ENCODE data around the gene NXPH2.

NXPH2 gene

DNA sequence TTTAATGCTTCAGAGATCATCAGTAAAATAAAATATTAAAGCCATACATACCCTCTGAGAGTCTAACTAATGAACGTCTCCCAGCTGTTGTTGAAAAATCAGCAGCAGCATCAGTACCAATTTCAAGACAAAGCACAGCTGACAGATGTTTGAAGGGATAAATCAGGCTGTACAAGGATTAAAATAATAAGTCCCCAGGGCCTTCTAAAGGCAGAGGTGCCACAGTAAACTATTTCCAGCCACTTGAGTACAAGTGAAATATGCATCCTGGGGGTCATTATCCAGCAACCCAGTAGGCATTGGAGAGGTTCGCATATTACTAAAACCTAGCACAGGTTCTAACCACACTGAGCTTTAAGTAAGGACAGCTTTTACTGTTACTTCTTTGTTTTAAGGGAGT lies 76.9 kb downstream of the NXPH2 start:
- Mint-ChIP-seq H3K36me3 (no peaks in the 10 kb centered on the region), H3K4me1 (no peaks in the 10 kb centered on the region), H3K9me3 (no peaks in the 10 kb centered on the region), H3K4me3 (no peak overlapping the region), H3K27ac (no peak overlapping the region), H3K27me3 (no peaks in the 10 kb centered on the region)

DNA sequence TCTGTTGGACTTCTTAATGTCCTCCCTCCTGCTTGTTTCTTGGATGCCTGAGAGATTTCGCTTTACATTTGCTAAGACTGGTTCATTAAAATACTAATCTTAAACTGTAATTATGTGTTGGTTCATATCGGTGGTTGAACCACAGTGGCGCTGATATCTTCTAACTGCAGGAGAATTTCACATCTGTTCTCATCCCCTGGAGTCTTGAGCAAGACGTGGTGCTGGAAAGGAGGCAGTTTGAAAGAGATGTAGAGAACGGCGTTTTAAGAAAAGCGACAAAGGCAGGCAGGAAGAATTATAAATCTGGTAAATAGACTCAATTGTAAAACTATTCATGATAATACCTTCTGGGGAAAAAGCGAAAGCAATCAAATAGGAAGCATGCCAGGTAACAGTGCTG lies 79.5 kb downstream of the NXPH2 start:
- H3K4me3 Mint-ChIP-seq: no peak overlapping the region
- no peak overlapping the region for H3K27ac Mint-ChIP-seq
- no peaks in the 10 kb centered on the region for H3K36me3 Mint-ChIP-seq
- H3K27me3 Mint-ChIP-seq: no peaks in the 10 kb centered on the region
- H3K9me3 Mint-ChIP-seq: no peaks in the 10 kb centered on the region
- H3K4me1 Mint-ChIP-seq: no peaks in the 10 kb centered on the region

DNA sequence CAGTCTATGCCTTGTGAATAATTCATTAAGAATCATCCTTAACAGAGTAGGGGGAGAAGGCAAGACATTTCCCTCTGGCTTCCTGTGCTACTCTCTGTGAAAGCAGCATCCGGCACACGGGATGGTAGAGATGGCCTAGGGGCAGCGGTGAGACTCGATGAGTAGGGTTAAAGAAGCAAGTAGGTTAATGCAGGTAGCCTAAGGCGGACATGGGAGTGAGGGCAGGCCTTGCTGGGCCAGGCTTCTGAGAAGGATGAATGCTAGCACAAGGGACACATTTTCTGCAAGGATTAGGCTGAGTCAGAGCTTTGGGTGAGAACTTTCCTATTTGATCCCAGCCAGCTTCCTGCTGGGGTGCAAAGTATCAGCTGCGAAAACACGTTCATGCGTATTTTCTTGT lies 80.8 kb downstream of the NXPH2 start:
- H3K27ac Mint-ChIP-seq: no peak overlapping the region
- H3K4me1 Mint-ChIP-seq: no peaks in the 10 kb centered on the region
- no peaks in the 10 kb centered on the region for H3K27me3 Mint-ChIP-seq
- no peaks in the 10 kb centered on the region for H3K36me3 Mint-ChIP-seq
- no peak overlapping the region for H3K4me3 Mint-ChIP-seq
- H3K9me3 Mint-ChIP-seq: no peaks in the 10 kb centered on the region

DNA sequence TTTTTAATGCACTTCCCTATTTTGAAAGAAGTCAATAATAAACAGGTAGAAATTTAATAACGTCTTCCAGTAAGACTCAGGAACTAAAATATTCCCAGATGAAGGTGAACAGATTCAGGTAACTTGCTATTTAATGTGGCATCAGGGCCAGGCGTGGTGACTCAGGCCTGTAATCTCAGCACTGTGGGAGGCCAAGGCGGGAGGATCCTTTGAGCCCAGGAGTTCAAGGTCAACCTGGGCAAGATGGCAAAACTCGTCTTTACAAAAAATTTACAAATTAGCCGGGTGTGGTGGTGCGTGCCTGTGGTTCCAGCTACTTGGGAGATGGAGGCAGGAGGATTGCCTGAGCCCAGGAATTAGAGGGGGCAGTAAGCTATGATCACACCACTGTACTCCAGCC lies 81.8 kb downstream of the NXPH2 start:
- H3K27me3 Mint-ChIP-seq: no peaks in the 10 kb centered on the region
- H3K4me1 Mint-ChIP-seq: no peaks in the 10 kb centered on the region
- H3K27ac Mint-ChIP-seq: no peak overlapping the region
- no peaks in the 10 kb centered on the region for H3K36me3 Mint-ChIP-seq
- H3K4me3 Mint-ChIP-seq: no peak overlapping the region
- no peaks in the 10 kb centered on the region for H3K9me3 Mint-ChIP-seq

- Mint-ChIP-seq H3K36me3 (no peaks in the 10 kb centered on the region), H3K4me3 (no peak overlapping the region), H3K27me3 (no peaks in the 10 kb centered on the region), H3K27ac (no peak overlapping the region), H3K9me3 (no peaks in the 10 kb centered on the region), H3K4me1 (peaks cover 10% of the 10 kb centered on the region)
These were observed 88.5 kb downstream of the NXPH2 start for GRCh38 chr2:138691667-138692066.

DNA sequence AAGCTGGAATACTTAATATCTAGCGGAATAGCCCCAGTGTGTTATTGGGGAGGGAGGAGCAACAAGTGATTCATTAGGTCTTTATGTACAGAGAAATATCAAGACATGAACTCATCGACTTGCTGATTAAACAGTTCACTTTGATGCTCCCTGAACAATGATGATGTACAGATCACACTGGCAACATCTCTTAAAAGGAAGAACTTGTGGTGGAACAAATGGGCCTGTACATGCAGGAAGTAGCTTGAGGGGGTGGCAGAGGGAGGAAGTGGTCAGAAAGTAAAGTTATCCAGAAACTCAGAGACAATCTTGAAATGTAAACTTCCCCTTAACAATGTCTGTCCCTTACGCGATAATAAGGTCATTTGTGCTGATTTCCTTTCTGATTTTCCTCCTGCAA lies 90.5 kb downstream of the NXPH2 start:
- Mint-ChIP-seq H3K27me3 (no peaks in the 10 kb centered on the region), H3K9me3 (no peaks in the 10 kb centered on the region), H3K36me3 (no peaks in the 10 kb centered on the region), H3K4me1 (peaks cover 10% of the 10 kb centered on the region), H3K4me3 (no peak overlapping the region), H3K27ac (no peak overlapping the region)

DNA sequence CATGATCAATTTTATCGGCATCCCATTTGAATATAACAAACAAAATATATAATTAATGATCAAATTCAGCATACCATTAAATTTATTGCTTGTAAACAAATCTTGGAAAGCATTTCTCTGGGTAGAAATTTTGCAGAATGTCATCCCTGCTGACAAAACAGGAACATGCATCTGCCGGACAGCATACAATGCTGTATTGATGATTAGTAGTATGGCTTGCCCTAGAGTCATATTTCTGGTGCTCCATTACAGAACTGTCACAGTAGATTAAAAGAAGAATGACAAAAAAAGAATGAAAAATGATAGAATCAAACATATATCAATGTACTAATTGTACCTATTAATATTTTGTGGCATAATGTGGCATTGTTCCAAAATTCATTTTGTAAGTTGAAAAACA lies 98.0 kb downstream of the NXPH2 start:
- Mint-ChIP-seq H3K27me3 (peaks cover 5% of the 10 kb centered on the region), H3K4me3 (no peak overlapping the region), H3K27ac (no peak overlapping the region), H3K4me1 (no peaks in the 10 kb centered on the region), H3K9me3 (no peaks in the 10 kb centered on the region), H3K36me3 (no peaks in the 10 kb centered on the region)

GRCh38 chr2:138677221-138677620 lies 103.0 kb downstream of the NXPH2 start:
- Mint-ChIP-seq H3K27me3 (peaks cover 5% of the 10 kb centered on the region), H3K9me3 (no peaks in the 10 kb centered on the region), H3K4me3 (no peak overlapping the region), H3K4me1 (no peaks in the 10 kb centered on the region), H3K27ac (no peak overlapping the region), H3K36me3 (no peaks in the 10 kb centered on the region)

DNA sequence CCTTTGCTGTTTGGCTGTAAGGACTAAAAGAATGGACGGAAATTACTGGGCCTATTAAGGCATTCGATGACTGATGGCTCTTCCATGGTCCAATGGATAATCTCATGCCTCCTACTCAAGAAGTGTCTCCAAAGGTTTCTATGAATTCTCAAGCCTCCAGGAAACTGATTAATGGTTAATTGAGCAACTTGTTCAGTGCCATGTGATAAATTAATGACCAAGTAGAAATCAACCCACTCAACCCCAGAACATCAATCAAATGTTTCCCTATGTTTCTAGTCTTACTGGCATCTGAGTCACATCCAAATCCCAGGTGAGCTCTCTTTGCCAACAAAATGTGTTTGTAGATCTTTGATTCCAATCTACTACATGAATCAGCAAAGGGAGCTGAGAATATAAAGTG lies 103.6 kb downstream of the NXPH2 start:
- Mint-ChIP-seq H3K27me3 (peaks cover 5% of the 10 kb centered on the region), H3K9me3 (no peaks in the 10 kb centered on the region), H3K4me1 (no peaks in the 10 kb centered on the region), H3K4me3 (no peak overlapping the region), H3K27ac (no peak overlapping the region), H3K36me3 (no peaks in the 10 kb centered on the region)

DNA sequence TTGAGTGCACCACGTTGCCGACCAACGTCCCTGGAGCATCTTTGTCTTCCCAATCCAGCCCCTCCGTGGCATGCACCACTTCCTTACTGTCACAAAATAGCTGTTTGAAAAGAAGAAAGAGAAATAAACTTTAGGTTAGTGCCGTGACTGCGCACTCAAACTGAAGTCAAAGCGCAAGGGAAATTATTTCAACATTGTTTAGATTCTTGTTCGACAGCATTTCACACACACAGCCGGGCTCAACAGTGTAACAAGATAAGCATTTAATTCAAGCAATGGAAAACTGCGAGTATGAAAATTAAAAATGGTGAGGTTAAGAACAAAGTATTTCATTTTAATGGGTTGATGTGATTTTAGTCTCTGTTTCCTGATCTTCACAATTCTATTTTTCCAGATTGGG lies 108.6 kb downstream of the NXPH2 start:
- Mint-ChIP-seq H3K27ac (no peak overlapping the region), H3K4me1 (no peaks in the 10 kb centered on the region), H3K27me3 (peaks cover 1% of the 10 kb centered on the region), H3K9me3 (no peaks in the 10 kb centered on the region), H3K4me3 (no peak overlapping the region), H3K36me3 (no peaks in the 10 kb centered on the region)

DNA sequence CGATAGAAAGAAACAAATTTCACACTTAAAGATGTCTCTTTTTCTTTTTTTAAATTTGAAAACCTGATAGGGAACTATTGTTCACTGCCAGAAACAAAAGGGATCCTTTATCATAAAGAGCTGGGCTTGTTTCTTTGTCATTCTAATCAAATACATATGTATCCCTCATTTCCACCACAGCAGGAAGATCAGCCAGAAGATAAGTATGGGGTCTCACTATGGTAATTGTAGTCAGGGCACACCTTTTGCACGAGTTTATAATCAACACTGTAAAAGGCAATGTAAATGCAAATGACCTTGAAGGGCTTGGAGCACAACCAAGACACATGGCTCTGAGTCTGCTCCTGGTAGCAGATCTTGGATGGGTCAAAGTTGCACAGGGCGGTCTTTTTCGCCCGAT lies 109.5 kb downstream of the NXPH2 start:
- H3K4me3 Mint-ChIP-seq: no peak overlapping the region
- no peaks in the 10 kb centered on the region for H3K4me1 Mint-ChIP-seq
- no peak overlapping the region for H3K27ac Mint-ChIP-seq
- no peaks in the 10 kb centered on the region for H3K9me3 Mint-ChIP-seq
- H3K36me3 Mint-ChIP-seq: no peaks in the 10 kb centered on the region
- H3K27me3 Mint-ChIP-seq: peaks cover 1% of the 10 kb centered on the region

DNA sequence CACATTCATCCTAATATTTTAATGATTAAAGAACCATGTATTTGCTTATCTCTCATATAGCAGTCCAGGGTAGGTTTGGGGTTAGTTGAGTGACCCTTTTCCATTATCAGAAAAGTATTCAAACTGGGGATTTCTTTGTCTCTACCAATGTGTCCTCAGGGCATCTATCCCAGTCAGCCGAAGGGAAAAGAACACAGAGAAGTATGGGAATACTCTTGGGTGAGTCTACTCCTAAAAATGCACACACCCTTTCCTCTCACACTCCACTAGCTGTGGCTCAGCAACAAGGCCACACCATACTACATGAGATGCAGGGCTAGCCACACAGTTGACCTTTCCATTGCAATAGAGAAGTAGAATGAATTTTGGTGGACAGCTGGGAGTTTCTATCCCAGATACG lies 114.3 kb downstream of the NXPH2 start:
- no peaks in the 10 kb centered on the region for H3K9me3 Mint-ChIP-seq
- no peak overlapping the region for H3K27ac Mint-ChIP-seq
- peaks cover 4% of the 10 kb centered on the region for H3K27me3 Mint-ChIP-seq
- H3K4me3 Mint-ChIP-seq: no peak overlapping the region
- no peaks in the 10 kb centered on the region for H3K36me3 Mint-ChIP-seq
- no peaks in the 10 kb centered on the region for H3K4me1 Mint-ChIP-seq

DNA sequence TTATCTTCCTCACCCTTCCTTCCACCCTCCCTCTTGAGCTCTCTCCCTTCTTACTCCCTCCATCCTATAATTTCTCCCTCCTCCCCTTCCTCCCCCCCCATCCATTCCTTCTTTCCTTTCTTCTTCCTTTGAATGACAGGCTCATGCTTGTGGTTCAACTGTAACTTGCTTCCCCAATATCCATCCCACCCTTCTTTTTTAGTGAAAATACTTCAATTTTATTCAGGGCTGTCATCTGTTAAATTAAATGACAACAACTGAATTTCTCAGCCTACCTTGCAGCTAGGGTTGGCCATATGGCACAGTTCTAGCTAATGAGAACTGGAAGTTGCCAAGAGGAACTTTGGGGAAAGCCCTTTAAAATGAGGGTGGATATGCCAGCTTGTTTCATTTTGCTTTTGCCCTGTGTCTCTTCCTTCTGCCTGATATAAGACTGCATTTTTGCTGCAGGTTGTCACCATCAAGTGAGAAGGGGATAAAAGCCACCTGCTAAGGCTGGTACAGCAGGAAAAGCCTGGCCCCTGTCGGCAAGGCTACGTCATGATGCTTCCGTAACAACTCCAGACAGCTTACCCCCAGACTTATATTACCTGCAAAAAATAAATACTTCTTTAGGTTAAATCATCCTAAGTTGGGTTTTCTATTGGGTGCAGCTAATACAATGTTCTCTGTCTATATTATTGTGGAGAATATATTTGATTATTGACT lies 121.8 kb downstream of the NXPH2 start:
- Mint-ChIP-seq H3K27ac (no peak overlapping the region), H3K4me1 (no peaks in the 10 kb centered on the region), H3K27me3 (no peaks in the 10 kb centered on the region), H3K36me3 (no peaks in the 10 kb centered on the region), H3K9me3 (no peaks in the 10 kb centered on the region), H3K4me3 (no peak overlapping the region)

GRCh38 chr2:138654146-138654545 lies 126.0 kb downstream of the NXPH2 start:
- Mint-ChIP-seq H3K4me3 (no peak overlapping the region), H3K36me3 (no peaks in the 10 kb centered on the region), H3K27me3 (peaks cover 2% of the 10 kb centered on the region), H3K27ac (no peak overlapping the region), H3K9me3 (no peaks in the 10 kb centered on the region), H3K4me1 (no peaks in the 10 kb centered on the region)

DNA sequence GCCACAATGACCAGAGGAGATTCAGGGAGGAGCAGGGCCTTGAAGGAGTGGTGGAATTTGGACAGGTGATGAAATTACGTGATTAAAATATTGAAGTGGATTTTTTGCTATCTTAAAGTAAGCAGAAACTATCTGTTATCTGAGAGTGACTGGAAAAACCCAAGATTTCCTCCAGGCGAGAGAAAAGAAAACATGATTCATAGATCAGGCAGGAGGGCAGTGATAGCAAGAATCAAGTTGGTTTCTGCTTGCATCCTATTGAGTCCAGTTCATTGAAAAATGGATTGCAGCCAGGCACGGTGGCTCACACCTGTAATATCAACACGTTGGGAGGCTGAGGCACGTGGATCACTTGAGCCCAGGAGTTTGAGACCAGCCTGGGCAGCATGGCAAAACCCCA lies 127.8 kb downstream of the NXPH2 start:
- H3K27ac Mint-ChIP-seq: no peak overlapping the region
- H3K4me3 Mint-ChIP-seq: no peak overlapping the region
- peaks cover 2% of the 10 kb centered on the region for H3K27me3 Mint-ChIP-seq
- no peaks in the 10 kb centered on the region for H3K4me1 Mint-ChIP-seq
- no peaks in the 10 kb centered on the region for H3K9me3 Mint-ChIP-seq
- no peaks in the 10 kb centered on the region for H3K36me3 Mint-ChIP-seq

GRCh38 chr2:138649571-138649970 lies 130.6 kb downstream of the NXPH2 start:
- Mint-ChIP-seq H3K4me1 (no peaks in the 10 kb centered on the region), H3K36me3 (no peaks in the 10 kb centered on the region), H3K9me3 (no peaks in the 10 kb centered on the region), H3K27me3 (peaks cover 2% of the 10 kb centered on the region), H3K4me3 (no peak overlapping the region), H3K27ac (no peak overlapping the region)

GRCh38 chr2:138648606-138649005 lies 131.6 kb downstream of the NXPH2 start:
- Mint-ChIP-seq H3K4me3 (no peak overlapping the region), H3K27me3 (peaks cover 2% of the 10 kb centered on the region), H3K9me3 (no peaks in the 10 kb centered on the region), H3K36me3 (no peaks in the 10 kb centered on the region), H3K27ac (no peak overlapping the region), H3K4me1 (no peaks in the 10 kb centered on the region)

Data from activated naive CD4-positive, alpha-beta T cell treated with anti-CD3 and anti-CD28 coated beads, Interleukin-2, amount 50 U/mL, for 24 hours (primary cell).